Smooth muscle cell (in vitro differentiated cells): ENCODE data around the gene CAPN7. TPM values are rescaled to one million over a fixed set of nuclear protein-coding genes. Genes with fewer than 3 reads are reported as not detected.
A peak's percentile ranks its signal among the peaks of the same experiment; 100 is the strongest.

Experiments used
- DNase-seq: peaks from one replicate; lab custom pipeline; 2025; ENCODE audit not compliant: unreplicated experiment; lab: John Stamatoyannopoulos, UW
- H2AFZ ChIP-seq: fragments of 200-600 bp; sonication (generic); 2 replicates; pipeline ENCODE4 v1.6.0; 2016; ENCODE audit warnings: antibody characterized with exemption, low read depth, mild to moderate bottlenecking
- H3F3A ChIP-seq: fragments of 200-600 bp; sonication (generic); 2 replicates; pipeline ENCODE4 v1.6.0; 2017; ENCODE audit warnings: antibody characterized with exemption, low read depth
- H3K27ac ChIP-seq: fragments of 200-600 bp; sonication (generic); 2 replicates; pipeline ENCODE4 v1.5.1; 2016; ENCODE audit warnings: low read depth, mild to moderate bottlenecking
- H3K27me3 ChIP-seq: fragments of 200-600 bp; sonication (generic); 2 replicates; pipeline ENCODE4 v1.6.1; 2016; ENCODE audit warnings: low read depth, mild to moderate bottlenecking
- H3K36me3 ChIP-seq: fragments of 200-600 bp; sonication (generic); 2 replicates; pipeline ENCODE4 v1.5.1; 2016; ENCODE audit warnings: low read depth
- H3K4me1 ChIP-seq: fragments of 200-600 bp; sonication (generic); 2 replicates; pipeline ENCODE4 v1.5.1; 2016; ENCODE audit warnings: low read depth
- H3K4me2 ChIP-seq: fragments of 200-600 bp; sonication (generic); 2 replicates; pipeline ENCODE4 v1.6.0; 2016; ENCODE audit warnings: mild to moderate bottlenecking
- H3K4me3 ChIP-seq: fragments of 200-600 bp; sonication (generic); 2 replicates; pipeline ENCODE4 v1.5.1; 2016; ENCODE audit warnings: mild to moderate bottlenecking
- H3K79me2 ChIP-seq: fragments of 200-600 bp; sonication (generic); 2 replicates; pipeline ENCODE4 v1.6.0; 2016; ENCODE audit warnings: low read depth, mild to moderate bottlenecking
- H3K9ac ChIP-seq: fragments of 200-600 bp; sonication (generic); 2 replicates; pipeline ENCODE4 v1.6.0; 2016; ENCODE audit warnings: low read depth
- H3K9me3 ChIP-seq: fragments of 200-600 bp; sonication (generic); replicated peaks from 2 replicates; pipeline ENCODE4 v1.5.1; 2016; ENCODE audit warnings: low read depth
- H4K20me1 ChIP-seq: fragments of 200-600 bp; sonication (generic); 2 replicates; pipeline ENCODE4 v1.6.0; 2016; ENCODE audit warnings: low read depth
- WGBS: methylation state at CpG from one replicate; pipeline ENCODE4 v1.1.7; 2016; ENCODE audit warnings: low lambda C conversion rate; 5-methylcytosine and 5-hydroxymethylcytosine counted together
- polyA plus RNA-seq: library from polyadenylated mRNA; unstranded; fragments of >200 nt; fragmentation: Nextera tagmentation; extraction: Ambion mirVana; gene quantifications from 2 replicates; pipeline ENCODE4 v1.2.1, GENCODE V29; 2016
- total RNA-seq: library from RNA; depleted of rRNA; stranded (reverse); fragments of >200 nt; gene quantifications from 2 replicates; pipeline ENCODE4 v1.2.3, GENCODE V29; 2014
- TF ChIP-seq, protein P1 (sequence below): fragments of 200-600 bp; sonication (generic); IDR thresholded peaks from 2 replicates; pipeline ENCODE4 v1.5.1; 2017; ENCODE audit warnings: borderline replicate concordance, mild to moderate bottlenecking, antibody characterized with exemption; ENCODE audit not compliant: insufficient read depth, poor library complexity, severe bottlenecking

Gene CAPN7
- total and polyA plus RNA-seq, 2 experiments from 2014 or later: 20.5 to 38.7 TPM

DNA sequence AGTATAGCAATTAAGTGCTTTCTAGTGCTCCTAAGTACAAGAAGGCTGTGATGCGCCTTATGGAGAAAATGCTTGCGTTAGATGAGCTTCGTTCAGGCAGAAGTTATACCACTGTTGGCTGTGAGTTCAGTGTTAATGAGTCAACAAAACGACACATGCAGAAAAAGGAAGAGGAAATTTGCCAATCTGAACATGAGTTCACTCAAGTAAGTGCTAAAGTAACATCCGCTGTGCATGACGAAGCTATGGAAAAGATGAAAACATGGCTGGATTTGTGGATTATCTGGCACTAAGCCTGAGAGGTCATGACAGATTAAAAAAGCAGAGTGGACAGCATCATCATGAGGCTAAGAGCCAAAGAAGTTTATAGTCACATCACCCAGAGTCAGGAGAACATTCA, 89.5 kb downstream of the CAPN7 start:
- Histone ChIP-seq H4K20me1 (no peaks in the 10 kb centered on the region), H3K9me3 (no peaks in the 10 kb centered on the region), H3K9ac (peak overlapping the region; percentile 25), H3K79me2 (peaks cover 24% of the 10 kb centered on the region), H3K36me3 (no peaks in the 10 kb centered on the region), H3K4me1 (no peaks in the 10 kb centered on the region), H3K27me3 (no peaks in the 10 kb centered on the region), H3K4me3 (no peak overlapping the region), H3K27ac (peak overlapping the region; percentile 52), H3K4me2 (no peak overlapping the region), H3F3A (no peaks in the 10 kb centered on the region), H2AFZ (no peak overlapping the region)
- TF ChIP-seq, protein P1, sequence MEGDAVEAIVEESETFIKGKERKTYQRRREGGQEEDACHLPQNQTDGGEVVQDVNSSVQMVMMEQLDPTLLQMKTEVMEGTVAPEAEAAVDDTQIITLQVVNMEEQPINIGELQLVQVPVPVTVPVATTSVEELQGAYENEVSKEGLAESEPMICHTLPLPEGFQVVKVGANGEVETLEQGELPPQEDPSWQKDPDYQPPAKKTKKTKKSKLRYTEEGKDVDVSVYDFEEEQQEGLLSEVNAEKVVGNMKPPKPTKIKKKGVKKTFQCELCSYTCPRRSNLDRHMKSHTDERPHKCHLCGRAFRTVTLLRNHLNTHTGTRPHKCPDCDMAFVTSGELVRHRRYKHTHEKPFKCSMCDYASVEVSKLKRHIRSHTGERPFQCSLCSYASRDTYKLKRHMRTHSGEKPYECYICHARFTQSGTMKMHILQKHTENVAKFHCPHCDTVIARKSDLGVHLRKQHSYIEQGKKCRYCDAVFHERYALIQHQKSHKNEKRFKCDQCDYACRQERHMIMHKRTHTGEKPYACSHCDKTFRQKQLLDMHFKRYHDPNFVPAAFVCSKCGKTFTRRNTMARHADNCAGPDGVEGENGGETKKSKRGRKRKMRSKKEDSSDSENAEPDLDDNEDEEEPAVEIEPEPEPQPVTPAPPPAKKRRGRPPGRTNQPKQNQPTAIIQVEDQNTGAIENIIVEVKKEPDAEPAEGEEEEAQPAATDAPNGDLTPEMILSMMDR: no peak
- no peak for DNase-seq
- WGBS: 53% methylated on average over 6 of the region's 6 CpGs

DNA sequence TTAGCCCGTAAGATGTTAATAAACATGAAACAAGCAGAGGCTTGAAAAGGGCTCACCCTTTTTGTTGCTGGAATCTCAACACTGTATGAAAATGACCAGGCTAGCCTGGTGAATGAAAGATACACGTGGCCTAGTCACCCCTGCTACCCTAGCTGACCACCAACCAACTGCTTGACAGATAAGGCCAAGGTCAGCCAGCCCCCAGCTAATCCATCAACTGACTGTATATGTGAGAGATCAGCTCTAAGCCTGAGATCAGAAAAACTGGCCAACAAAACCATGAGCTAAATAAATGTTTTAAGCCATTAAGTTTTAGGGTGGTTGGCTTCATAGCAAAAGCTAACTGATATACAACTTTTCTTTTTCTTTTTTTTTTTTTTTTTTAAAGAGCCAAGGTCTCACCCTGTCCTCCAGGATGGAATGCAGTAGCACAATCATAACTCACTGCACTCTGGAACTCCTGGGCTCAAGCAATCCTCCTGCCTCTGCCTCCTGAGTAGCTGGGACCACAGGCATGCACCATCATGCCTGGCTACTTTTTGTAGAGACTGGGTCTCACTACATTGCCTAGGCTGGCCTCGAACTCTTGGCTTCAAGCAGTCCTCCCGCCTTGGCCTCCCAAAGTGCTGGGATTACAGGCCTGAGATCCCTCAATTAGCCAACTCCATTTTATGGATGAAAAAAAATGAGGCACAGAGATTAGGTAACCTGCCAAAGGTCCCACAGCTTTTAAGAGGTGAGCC, 91.7 kb downstream of the CAPN7 start:
- 67% methylated on average over 4 of the region's 4 CpGs for WGBS
- Histone ChIP-seq H3K79me2 (peaks cover 7% of the 10 kb centered on the region), H3K4me1 (no peaks in the 10 kb centered on the region), H3K9me3 (no peaks in the 10 kb centered on the region), H4K20me1 (no peaks in the 10 kb centered on the region), H3K36me3 (no peaks in the 10 kb centered on the region), H2AFZ (no peak overlapping the region), H3K4me3 (no peak overlapping the region), H3K4me2 (no peak overlapping the region), H3F3A (no peaks in the 10 kb centered on the region), H3K27me3 (no peaks in the 10 kb centered on the region), H3K9ac (no peak overlapping the region), H3K27ac (peak overlapping the region; percentile 33)
- no peak for DNase-seq
- TF ChIP-seq, protein P1: no peak

GRCh38 chr3:15298504-15298903, 92.5 kb downstream of the CAPN7 start:
- Histone ChIP-seq H3K9ac (no peak overlapping the region), H3K27ac (no peak overlapping the region), H3K27me3 (no peaks in the 10 kb centered on the region), H3F3A (no peaks in the 10 kb centered on the region), H3K36me3 (no peaks in the 10 kb centered on the region), H2AFZ (no peak overlapping the region), H3K79me2 (peaks cover 7% of the 10 kb centered on the region), H3K4me3 (no peak overlapping the region), H3K4me1 (no peaks in the 10 kb centered on the region), H3K4me2 (no peak overlapping the region), H4K20me1 (no peaks in the 10 kb centered on the region), H3K9me3 (no peaks in the 10 kb centered on the region)
- no peak for DNase-seq
- 83% methylated on average over 3 of the region's 3 CpGs for WGBS
- TF ChIP-seq, protein P1: no peak

GRCh38 chr3:15299036-15299435, 93.0 kb downstream of the CAPN7 start:
- Histone ChIP-seq H3K27me3 (no peaks in the 10 kb centered on the region), H3K4me1 (no peaks in the 10 kb centered on the region), H4K20me1 (no peaks in the 10 kb centered on the region), H3F3A (no peaks in the 10 kb centered on the region), H3K36me3 (no peaks in the 10 kb centered on the region), H2AFZ (no peak overlapping the region), H3K4me3 (no peak overlapping the region), H3K4me2 (no peak overlapping the region), H3K79me2 (peaks cover 7% of the 10 kb centered on the region), H3K9me3 (no peaks in the 10 kb centered on the region), H3K27ac (no peak overlapping the region), H3K9ac (no peak overlapping the region)
- TF ChIP-seq, protein P1: no peak
- no peak for DNase-seq
- WGBS: 91% methylated on average over 3 of the region's 3 CpGs
